Measurements from ENCODE around the gene ZNF396.
A peak's percentile ranks its signal among the peaks of the same experiment; 100 is the strongest.

Gene ZNF396

DNA sequence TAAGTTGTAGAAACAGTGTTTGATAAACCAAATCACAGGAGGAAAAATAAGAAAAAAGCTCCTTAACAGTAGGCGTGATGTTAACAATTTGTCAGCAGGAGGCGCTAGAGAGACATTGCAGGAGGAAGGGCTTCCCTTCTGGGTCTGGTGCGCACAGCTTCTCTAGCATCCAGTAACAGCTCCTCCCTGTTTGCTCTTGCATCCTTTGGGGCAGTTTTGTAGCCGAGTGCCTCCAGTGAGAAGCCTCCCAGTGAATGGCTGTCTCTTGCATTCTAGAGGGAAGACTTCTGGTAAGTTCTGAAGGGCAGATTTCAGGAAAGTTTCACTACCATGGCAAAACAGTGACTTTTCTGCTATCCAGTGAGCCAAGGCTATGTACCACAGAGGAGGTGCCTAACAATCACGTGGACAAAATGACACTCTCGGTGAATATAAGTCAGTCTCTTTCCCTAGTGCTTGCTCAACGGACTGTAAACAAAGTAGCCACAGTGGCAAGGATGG lies 9.5 kb upstream of the ZNF396 start:
- Histone ChIP-seq H3K36me3 (ENCODE audit: control insufficient read depth in 2 of 2, insufficient read depth in 2 of 2, low read length in 2 of 2) (no peaks in the 10 kb centered on the region), H3K27ac (ENCODE audit: low read depth in 2 of 2, low read length in 2 of 2) (no peak overlapping the region), H3K27me3 (ENCODE audit: control insufficient read depth in 2 of 2, insufficient read depth in 2 of 2, low read length in 2 of 2) (no peaks in the 10 kb centered on the region), H3K9ac (ENCODE audit: low read depth in 1 of 2, low read length in 2 of 2) (no peak overlapping the region), H3K9me3 (ENCODE audit: control insufficient read depth in 2 of 2, low read length in 2 of 2) (no peaks in the 10 kb centered on the region), H3K4me1 (ENCODE audit: control insufficient read depth in 2 of 2, insufficient read depth in 2 of 2, low read length in 2 of 2) (no peaks in the 10 kb centered on the region), H3K4me3 (ENCODE audit: low read length in 2 of 2) (no peak overlapping the region)

DNA sequence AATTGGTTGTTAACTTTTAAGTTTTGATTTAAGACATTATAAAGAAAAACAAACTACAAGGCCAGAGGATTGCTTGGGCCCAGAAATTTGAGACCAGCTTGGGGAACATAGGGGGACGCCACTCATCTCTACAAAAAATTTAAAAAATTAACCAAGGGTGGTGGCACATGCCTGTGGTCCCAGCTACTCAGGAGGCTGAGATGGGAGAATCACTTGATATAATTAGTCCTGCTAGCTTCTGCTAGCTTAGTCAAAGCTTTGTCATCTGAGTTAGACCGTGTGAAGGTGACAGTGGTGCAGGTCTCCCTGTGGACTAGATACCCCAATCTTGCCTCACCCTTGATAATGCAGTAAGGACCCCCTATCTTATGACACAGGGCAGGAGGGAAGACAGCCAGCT lies 6.0 kb upstream of the ZNF396 start:
- H3K4me1 ChIP-seq (ENCODE audit: control insufficient read depth in 2 of 2, insufficient read depth in 2 of 2, low read length in 2 of 2), result no peaks in the 10 kb centered on the region
- no peaks in the 10 kb centered on the region for H3K36me3 ChIP-seq (ENCODE audit: control insufficient read depth in 2 of 2, insufficient read depth in 2 of 2, low read length in 2 of 2)
- H3K27ac ChIP-seq (ENCODE audit: low read depth in 2 of 2, low read length in 2 of 2), result no peak overlapping the region
- H3K9me3 ChIP-seq (ENCODE audit: control insufficient read depth in 2 of 2, low read length in 2 of 2), result no peaks in the 10 kb centered on the region
- no peak overlapping the region for H3K9ac ChIP-seq (ENCODE audit: low read depth in 1 of 2, low read length in 2 of 2)
- no peaks in the 10 kb centered on the region for H3K27me3 ChIP-seq (ENCODE audit: control insufficient read depth in 2 of 2, insufficient read depth in 2 of 2, low read length in 2 of 2)
- no peak overlapping the region for H3K4me3 ChIP-seq (ENCODE audit: low read length in 2 of 2)

DNA sequence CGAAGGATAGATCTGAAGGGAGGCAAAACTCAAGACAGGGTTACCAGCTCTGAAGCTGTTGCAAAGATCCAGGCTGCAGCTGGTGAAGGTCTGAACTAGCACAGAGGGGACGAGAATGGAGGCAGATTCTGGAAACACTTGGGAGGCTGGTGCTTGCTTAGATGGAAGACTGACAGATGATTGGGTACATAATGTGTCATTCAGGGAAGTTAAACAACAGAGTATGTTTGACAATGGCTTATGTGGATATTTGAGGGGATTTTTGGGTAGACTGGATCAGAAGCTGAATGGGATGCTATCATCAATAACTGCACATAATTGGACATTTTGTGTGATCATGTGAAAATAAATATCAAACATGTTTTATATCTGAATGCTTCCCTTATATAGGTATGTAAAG lies 2.3 kb upstream of the ZNF396 start:
- H3K27ac ChIP-seq (ENCODE audit: low read depth in 2 of 2, low read length in 2 of 2), result no peak overlapping the region
- H3K9ac ChIP-seq (ENCODE audit: low read depth in 1 of 2, low read length in 2 of 2), result no peak overlapping the region
- peaks cover 2% of the 10 kb centered on the region in 2 donors for H3K4me1 ChIP-seq (ENCODE audit: control insufficient read depth in 2 of 2, insufficient read depth in 2 of 2, low read length in 2 of 2)
- H3K4me3 ChIP-seq (ENCODE audit: low read length in 2 of 2), result no peak overlapping the region
- H3K9me3 ChIP-seq (ENCODE audit: control insufficient read depth in 2 of 2, low read length in 2 of 2), result no peaks in the 10 kb centered on the region
- H3K27me3 ChIP-seq (ENCODE audit: control insufficient read depth in 2 of 2, insufficient read depth in 2 of 2, low read length in 2 of 2), result no peaks in the 10 kb centered on the region
- H3K36me3 ChIP-seq (ENCODE audit: control insufficient read depth in 2 of 2, insufficient read depth in 2 of 2, low read length in 2 of 2), result no peaks in the 10 kb centered on the region

DNA sequence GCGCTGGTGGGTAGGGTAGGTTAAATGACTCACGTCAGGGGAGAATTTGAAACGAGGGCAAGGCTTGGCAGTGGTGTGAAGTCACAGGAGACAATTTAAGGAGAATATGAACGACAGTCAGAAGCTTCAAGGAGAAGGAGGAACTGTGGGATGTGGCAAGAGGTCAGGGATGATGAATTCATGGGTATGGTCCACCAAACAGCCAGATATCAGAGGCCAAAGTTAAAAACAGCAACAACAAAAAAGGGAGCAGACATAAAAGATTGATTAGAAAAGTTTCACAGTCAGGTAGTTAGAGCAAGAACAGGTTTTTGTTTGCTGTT lies 1.4 kb upstream of the ZNF396 start:
- peaks cover 2% of the 10 kb centered on the region in 2 donors for H3K4me1 ChIP-seq (ENCODE audit: control insufficient read depth in 2 of 2, insufficient read depth in 2 of 2, low read length in 2 of 2)
- H3K4me3 ChIP-seq (ENCODE audit: low read length in 2 of 2), result no peak overlapping the region
- no peaks in the 10 kb centered on the region for H3K9me3 ChIP-seq (ENCODE audit: control insufficient read depth in 2 of 2, low read length in 2 of 2)
- no peak overlapping the region for H3K27ac ChIP-seq (ENCODE audit: low read depth in 2 of 2, low read length in 2 of 2)
- H3K27me3 ChIP-seq (ENCODE audit: control insufficient read depth in 2 of 2, insufficient read depth in 2 of 2, low read length in 2 of 2), result no peaks in the 10 kb centered on the region
- no peak overlapping the region for H3K9ac ChIP-seq (ENCODE audit: low read depth in 1 of 2, low read length in 2 of 2)
- no peaks in the 10 kb centered on the region for H3K36me3 ChIP-seq (ENCODE audit: control insufficient read depth in 2 of 2, insufficient read depth in 2 of 2, low read length in 2 of 2)

DNA sequence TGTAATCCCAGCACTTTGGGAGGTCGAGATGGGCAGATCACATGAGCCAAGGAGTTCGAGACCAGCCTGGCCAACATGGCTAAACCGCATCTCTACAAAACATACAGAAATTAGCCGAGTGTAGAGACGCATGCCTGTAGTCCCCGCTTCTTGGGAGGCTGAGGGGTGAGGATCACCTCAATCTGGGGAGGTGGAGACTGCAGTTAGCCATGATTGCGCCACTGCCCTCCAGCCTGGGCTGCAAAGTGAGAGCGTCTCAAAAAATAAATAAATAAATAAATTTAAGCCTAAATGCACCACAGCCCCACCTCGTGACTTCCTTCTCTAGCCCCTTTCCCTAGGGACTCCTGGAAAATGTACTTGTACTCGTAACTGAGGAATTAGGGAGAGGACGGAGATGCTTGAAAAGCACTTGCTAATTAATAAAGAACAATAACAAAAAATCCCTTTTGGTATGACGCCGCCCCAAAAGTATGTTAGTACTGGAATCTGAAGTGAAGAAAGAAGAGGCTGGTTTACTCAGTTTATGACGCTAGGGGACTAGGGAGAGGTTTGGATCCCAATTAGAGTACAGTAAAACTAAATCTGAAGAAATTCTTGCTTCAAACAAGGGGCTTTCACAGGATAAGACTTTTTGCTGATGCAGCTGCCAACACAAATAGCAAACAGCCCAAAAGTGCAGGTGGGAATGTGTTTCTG lies 887 bp upstream of the ZNF396 start:
- Histone ChIP-seq H3K27me3 (ENCODE audit: control insufficient read depth in 2 of 2, insufficient read depth in 2 of 2, low read length in 2 of 2) (no peaks in the 10 kb centered on the region), H3K4me3 (ENCODE audit: low read length in 2 of 2) (no peak overlapping the region), H3K9ac (ENCODE audit: low read depth in 1 of 2, low read length in 2 of 2) (no peak overlapping the region), H3K36me3 (ENCODE audit: control insufficient read depth in 2 of 2, insufficient read depth in 2 of 2, low read length in 2 of 2) (no peaks in the 10 kb centered on the region), H3K27ac (ENCODE audit: low read depth in 2 of 2, low read length in 2 of 2) (no peak overlapping the region), H3K4me1 (ENCODE audit: control insufficient read depth in 2 of 2, insufficient read depth in 2 of 2, low read length in 2 of 2) (peaks cover 2% of the 10 kb centered on the region in 2 donors), H3K9me3 (ENCODE audit: control insufficient read depth in 2 of 2, low read length in 2 of 2) (no peaks in the 10 kb centered on the region)

DNA sequence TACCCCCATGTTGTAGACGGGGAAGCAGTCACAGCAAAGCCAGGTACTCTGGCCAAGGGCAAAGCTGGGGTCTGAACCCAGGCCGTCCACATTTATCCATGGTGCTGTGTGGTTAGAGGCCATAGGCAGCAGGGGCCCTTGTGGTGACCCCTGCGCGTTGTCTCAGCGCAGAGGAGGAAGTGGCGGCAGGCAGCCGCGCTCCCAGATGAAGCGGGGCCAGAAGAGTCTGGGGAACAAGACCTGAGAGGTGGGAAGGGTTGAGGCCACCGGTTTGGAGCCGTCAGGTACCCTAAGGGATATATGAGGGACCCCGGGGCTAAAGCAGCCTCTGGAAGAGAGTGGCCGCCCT lies 770 bp downstream of the ZNF396 start:
- H3K27ac ChIP-seq (ENCODE audit: low read depth in 2 of 2, low read length in 2 of 2), result no peak overlapping the region
- H3K9me3 ChIP-seq (ENCODE audit: control insufficient read depth in 2 of 2, low read length in 2 of 2), result no peaks in the 10 kb centered on the region
- H3K4me3 ChIP-seq (ENCODE audit: low read length in 2 of 2), result peak overlapping the region; percentile 83 to 90
- no peaks in the 10 kb centered on the region for H3K27me3 ChIP-seq (ENCODE audit: control insufficient read depth in 2 of 2, insufficient read depth in 2 of 2, low read length in 2 of 2)
- no peaks in the 10 kb centered on the region for H3K36me3 ChIP-seq (ENCODE audit: control insufficient read depth in 2 of 2, insufficient read depth in 2 of 2, low read length in 2 of 2)
- peak overlapping the region; percentile 70 to 79 for H3K9ac ChIP-seq (ENCODE audit: low read depth in 1 of 2, low read length in 2 of 2)
- peaks cover 2% of the 10 kb centered on the region in 2 donors for H3K4me1 ChIP-seq (ENCODE audit: control insufficient read depth in 2 of 2, insufficient read depth in 2 of 2, low read length in 2 of 2)

DNA sequence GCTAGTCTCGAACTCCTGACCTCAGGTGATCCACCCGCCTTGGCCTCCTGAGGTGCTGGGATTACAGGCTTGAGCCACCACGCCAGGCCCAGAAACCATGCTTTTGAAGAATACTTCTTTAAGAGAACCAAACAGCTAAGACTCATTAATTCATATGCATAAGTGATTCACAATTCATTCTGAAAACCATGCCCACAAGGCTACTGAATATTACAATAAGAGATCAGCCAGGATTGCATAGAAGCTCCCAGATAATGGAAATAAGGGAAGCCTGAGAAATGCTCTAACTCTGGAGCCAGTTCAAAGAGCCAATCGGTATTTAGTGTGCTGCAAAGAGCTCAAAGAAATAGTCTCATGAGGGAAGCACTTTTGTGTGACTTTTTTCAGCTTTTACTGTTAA lies 2.4 kb downstream of the ZNF396 start:
- no peak overlapping the region for H3K4me3 ChIP-seq (ENCODE audit: low read length in 2 of 2)

DNA sequence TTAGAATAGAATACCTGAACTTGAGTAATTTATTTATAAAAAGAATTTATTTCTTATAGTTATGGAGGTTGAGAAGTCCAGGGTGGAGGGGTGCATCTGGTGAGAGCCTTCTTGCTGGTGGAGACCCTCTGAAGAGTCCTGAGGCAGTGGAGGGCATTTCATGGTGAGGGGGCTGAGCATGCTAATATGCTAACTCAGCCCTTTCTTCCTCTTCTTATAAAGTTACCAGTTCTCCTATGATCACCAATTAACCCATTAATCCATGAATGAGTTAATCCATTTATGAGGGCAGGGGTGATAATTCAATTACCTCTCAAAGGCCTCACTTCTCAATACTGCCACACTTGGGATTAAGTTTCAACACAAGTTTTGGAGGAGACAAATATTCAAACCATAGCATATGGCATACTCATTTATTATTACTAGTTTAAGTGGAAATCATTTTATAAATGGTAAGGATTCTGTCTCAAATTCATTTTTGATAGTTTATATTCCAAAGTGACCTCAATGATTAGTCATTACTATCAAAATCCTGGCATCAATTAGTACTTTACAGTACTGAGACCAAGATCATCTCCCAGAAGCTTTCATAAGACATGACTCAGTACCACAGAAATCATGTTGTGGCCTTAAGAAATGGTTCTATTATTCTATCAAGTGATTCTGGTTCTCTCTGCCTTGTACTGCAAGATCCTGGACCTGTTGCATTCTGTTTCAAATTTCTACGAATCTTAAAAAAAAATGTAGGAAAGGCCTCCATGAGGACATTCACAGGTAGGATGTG lies 5.5 kb downstream of the ZNF396 start:
- Histone ChIP-seq H3K4me1 (ENCODE audit: control insufficient read depth in 2 of 2, insufficient read depth in 2 of 2, low read length in 2 of 2) (peaks cover 2% of the 10 kb centered on the region in 2 donors), H3K4me3 (ENCODE audit: low read length in 2 of 2) (no peak overlapping the region), H3K9ac (ENCODE audit: low read depth in 1 of 2, low read length in 2 of 2) (no peak overlapping the region), H3K27me3 (ENCODE audit: control insufficient read depth in 2 of 2, insufficient read depth in 2 of 2, low read length in 2 of 2) (no peaks in the 10 kb centered on the region), H3K9me3 (ENCODE audit: control insufficient read depth in 2 of 2, low read length in 2 of 2) (no peaks in the 10 kb centered on the region), H3K27ac (ENCODE audit: low read depth in 2 of 2, low read length in 2 of 2) (no peak overlapping the region), H3K36me3 (ENCODE audit: control insufficient read depth in 2 of 2, insufficient read depth in 2 of 2, low read length in 2 of 2) (no peaks in the 10 kb centered on the region)

More for the DNA sequence above, 2.4 kb downstream of the ZNF396 start:
- Histone ChIP-seq H3K36me3 (ENCODE audit: control insufficient read depth in 2 of 2, insufficient read depth in 2 of 2, low read length in 2 of 2) (no peaks in the 10 kb centered on the region), H3K4me1 (ENCODE audit: control insufficient read depth in 2 of 2, insufficient read depth in 2 of 2, low read length in 2 of 2) (peaks cover 2% of the 10 kb centered on the region in 2 donors), H3K9ac (ENCODE audit: low read depth in 1 of 2, low read length in 2 of 2) (no peak overlapping the region), H3K9me3 (ENCODE audit: control insufficient read depth in 2 of 2, low read length in 2 of 2) (no peaks in the 10 kb centered on the region), H3K27me3 (ENCODE audit: control insufficient read depth in 2 of 2, insufficient read depth in 2 of 2, low read length in 2 of 2) (no peaks in the 10 kb centered on the region), H3K27ac (ENCODE audit: low read depth in 2 of 2, low read length in 2 of 2) (no peak overlapping the region)

DNA sequence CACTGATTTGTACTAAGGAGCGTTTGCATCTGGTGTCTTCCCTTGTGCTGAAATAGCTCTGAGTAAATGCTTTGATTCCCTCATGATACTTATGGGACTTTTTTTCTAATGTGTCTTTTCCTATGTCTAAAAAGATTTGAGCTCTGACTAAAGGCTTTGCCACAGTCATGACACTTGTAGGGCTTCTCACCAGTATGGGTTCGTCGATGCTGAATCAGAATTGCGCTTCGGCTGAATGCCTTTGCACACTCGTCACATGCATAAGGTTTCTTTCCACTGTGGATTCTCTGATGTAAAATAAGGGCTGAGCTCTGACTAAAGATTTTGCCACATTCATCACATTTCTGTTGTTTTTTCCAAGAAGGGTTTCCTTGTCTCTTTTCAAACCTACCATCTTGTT lies 8.0 kb downstream of the ZNF396 start:
- Histone ChIP-seq H3K9me3 (ENCODE audit: control insufficient read depth in 2 of 2, low read length in 2 of 2) (no peaks in the 10 kb centered on the region), H3K36me3 (ENCODE audit: control insufficient read depth in 2 of 2, insufficient read depth in 2 of 2, low read length in 2 of 2) (no peaks in the 10 kb centered on the region), H3K27me3 (ENCODE audit: control insufficient read depth in 2 of 2, insufficient read depth in 2 of 2, low read length in 2 of 2) (no peaks in the 10 kb centered on the region), H3K4me3 (ENCODE audit: low read length in 2 of 2) (no peak overlapping the region), H3K27ac (ENCODE audit: low read depth in 2 of 2, low read length in 2 of 2) (no peak overlapping the region), H3K9ac (ENCODE audit: low read depth in 1 of 2, low read length in 2 of 2) (no peak overlapping the region), H3K4me1 (ENCODE audit: control insufficient read depth in 2 of 2, insufficient read depth in 2 of 2, low read length in 2 of 2) (no peaks in the 10 kb centered on the region)

DNA sequence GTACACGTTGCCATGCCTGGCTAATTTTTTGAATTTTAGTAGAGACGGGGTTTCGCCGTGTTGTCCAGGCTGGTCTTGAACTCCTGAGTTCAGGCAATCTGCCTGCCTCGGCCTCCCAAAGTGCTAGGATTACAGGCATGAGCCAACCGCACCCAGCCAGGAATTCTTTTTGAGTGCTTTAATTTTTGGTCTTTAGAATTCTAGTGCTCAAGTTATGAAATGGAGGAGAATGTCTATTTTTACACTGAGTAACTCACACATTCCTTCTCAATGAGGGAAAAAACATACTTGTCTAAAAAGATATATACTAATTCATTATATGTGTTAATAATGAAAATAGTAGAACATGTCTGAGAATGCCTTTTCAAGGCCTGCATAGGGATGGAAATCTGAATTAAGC lies 8.5 kb downstream of the ZNF396 start:
- Histone ChIP-seq H3K27me3 (ENCODE audit: control insufficient read depth in 2 of 2, insufficient read depth in 2 of 2, low read length in 2 of 2) (no peaks in the 10 kb centered on the region), H3K27ac (ENCODE audit: low read depth in 2 of 2, low read length in 2 of 2) (no peak overlapping the region), H3K4me1 (ENCODE audit: control insufficient read depth in 2 of 2, insufficient read depth in 2 of 2, low read length in 2 of 2) (no peaks in the 10 kb centered on the region), H3K36me3 (ENCODE audit: control insufficient read depth in 2 of 2, insufficient read depth in 2 of 2, low read length in 2 of 2) (no peaks in the 10 kb centered on the region), H3K4me3 (ENCODE audit: low read length in 2 of 2) (no peak overlapping the region), H3K9ac (ENCODE audit: low read depth in 1 of 2, low read length in 2 of 2) (no peak overlapping the region), H3K9me3 (ENCODE audit: control insufficient read depth in 2 of 2, low read length in 2 of 2) (no peaks in the 10 kb centered on the region)

Data from mucosa of rectum (tissue), 2 donors.